Sigmoid colon (tissue), 3 donors: Measurements from ENCODE around the gene DPPA2.

ENCODE experiments used
- CTCF ChIP-seq, 4 experiments: fragments of 450-650 bp in 3 of 4; fragments of 200-600 bp in 1 of 4; IDR thresholded peaks; one replicate each; pipeline ENCODE4 v1.5.1; 2016 to 2019; ENCODE audit warnings: antibody characterized with exemption in 4 of 4, mild to moderate bottlenecking in 3 of 4, moderate library complexity in 2 of 4
- POLR2A ChIP-seq, 2 donors: fragments of 450-650 bp; IDR thresholded peaks; one replicate each; pipeline ENCODE4 v1.6.1; 2016; ENCODE audit warnings: antibody characterized with exemption in 2 of 2, mild to moderate bottlenecking in 2 of 2, moderate library complexity in 2 of 2

- no peak for TF ChIP-seq POLR2A (IDR thresholded peaks at IDR 0.05)
- TF ChIP-seq CTCF (IDR thresholded peaks at IDR 0.05): no peak
Measured at GRCh38 chr3:109339197-109339596, 22.9 kb upstream of the DPPA2 start.
